LoVo (cell line): Measurements from ENCODE around the gene AKAP6.

Source experiments
- DNase-seq: peaks from one replicate; pipeline ENCODE4 v3.0.0-alpha.2; 2016; ENCODE audit warnings: low spot score

Gene AKAP6

DNA sequence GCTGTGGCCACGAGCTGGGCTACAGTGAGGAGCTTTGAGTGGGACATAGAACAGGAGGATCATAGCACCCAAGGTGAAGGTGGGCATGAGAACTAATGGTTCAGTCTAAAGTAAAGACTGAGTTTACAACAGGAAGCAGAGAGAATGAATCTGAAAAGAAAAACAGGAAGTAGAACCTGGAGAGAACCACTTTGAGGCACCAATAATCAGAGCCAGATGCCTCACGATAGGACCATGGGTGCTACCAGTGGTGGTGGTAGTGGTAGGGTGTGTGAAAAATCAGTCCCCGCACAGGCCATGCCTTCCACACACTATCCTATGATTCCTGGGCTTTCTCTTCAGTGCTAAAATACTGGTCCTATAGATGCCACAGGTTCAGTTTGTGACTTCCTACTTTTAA lies 293.6 kb downstream of the AKAP6 start:
- no peak for DNase-seq

- no peak for DNase-seq
These were observed 294.4 kb downstream of the AKAP6 start for GRCh38 chr14:32623300-32624093.

- DNase-seq = no peak
These were observed 296.1 kb downstream of the AKAP6 start for GRCh38 chr14:32625211-32625610.

DNA sequence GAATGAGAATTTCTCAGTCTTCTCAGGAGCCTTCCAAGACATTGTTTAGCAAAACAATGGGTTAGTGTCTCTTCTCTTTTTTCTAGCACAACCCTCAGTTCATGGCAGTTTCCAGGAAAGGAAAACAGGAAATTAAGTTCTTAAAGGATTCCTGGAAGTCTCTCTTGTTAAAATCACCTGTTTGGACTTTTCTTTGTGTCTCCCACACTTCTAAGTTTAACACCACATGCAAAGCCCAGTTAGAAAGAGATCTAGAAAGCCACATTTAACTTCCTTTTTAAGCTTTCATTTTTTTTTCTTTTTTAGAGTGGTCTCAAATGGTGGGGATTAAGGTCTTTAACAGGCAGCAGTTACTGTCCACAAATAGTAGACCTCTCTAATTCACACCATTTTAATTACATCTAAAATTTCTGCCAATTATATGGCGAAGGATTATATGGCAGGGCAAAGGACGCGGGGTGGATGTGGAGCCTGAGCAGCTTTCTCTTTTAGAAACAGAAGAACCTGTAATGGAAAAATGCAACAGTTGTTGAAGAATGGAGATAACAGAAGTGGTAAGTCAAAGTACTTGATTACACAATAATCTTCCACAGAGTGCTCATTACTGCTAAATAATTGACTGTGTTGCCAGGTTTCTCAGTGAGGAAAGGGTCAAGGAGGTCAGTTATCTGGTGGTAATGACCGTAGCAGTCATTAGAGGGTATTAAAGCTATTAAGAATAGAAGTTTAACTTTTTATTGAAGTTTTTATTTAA lies 298.6 kb downstream of the AKAP6 start:
- no peak for DNase-seq

DNA sequence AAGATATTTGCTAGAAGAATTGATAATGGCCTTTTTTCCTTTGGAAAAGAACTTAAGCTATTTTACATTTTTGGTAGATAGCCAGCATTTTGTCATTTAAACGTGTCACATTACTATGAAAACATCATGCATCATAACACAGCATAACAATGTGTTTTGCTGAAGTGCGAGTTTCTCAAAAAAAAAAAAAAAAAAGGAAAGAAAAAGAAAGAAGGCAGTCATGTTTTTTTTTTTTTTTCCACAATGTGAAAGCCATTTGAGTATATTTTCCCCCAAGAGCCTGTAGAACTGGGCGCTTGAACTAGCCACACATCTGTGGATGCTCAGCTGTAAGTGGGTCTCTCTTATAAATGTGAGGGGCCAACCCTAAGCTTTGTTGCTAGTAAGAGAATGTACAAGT lies 300.1 kb downstream of the AKAP6 start:
- DNase-seq = no peak

GRCh38 chr14:32630701-32631100 lies 301.6 kb downstream of the AKAP6 start:
- DNase-seq = no peak

DNA sequence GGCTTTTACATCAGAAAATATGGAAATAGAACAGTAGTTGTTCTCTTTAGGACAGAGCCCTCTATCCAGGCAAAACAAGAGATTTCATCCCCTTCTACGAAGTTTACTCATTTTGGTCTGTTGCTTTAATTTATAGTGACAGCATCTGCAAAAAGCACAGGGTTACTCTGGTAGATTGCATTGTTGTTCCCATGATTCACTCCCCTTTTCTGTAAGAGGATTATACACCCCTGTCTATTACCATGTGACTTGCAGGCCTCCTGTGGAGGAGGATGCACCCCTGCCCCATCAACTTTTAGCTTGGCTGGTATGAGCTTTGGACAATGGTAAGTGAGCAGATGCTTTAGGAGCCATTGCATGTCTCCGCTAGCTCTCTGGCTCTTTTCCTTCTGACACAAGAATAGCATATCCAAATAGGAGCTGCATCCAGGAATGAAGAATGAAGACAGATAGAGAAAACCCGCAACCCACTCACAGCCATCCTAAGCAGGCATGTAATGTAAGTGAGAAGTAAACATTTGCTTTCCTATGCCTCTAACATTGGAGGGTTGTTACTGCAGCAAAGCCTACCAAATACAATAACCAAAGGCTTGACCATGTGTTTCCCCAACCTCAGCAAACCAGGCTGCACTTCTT lies 304.2 kb downstream of the AKAP6 start:
- no peak for DNase-seq

- no peak for DNase-seq
These were observed 304.8 kb downstream of the AKAP6 start for GRCh38 chr14:32633930-32634329.

DNA sequence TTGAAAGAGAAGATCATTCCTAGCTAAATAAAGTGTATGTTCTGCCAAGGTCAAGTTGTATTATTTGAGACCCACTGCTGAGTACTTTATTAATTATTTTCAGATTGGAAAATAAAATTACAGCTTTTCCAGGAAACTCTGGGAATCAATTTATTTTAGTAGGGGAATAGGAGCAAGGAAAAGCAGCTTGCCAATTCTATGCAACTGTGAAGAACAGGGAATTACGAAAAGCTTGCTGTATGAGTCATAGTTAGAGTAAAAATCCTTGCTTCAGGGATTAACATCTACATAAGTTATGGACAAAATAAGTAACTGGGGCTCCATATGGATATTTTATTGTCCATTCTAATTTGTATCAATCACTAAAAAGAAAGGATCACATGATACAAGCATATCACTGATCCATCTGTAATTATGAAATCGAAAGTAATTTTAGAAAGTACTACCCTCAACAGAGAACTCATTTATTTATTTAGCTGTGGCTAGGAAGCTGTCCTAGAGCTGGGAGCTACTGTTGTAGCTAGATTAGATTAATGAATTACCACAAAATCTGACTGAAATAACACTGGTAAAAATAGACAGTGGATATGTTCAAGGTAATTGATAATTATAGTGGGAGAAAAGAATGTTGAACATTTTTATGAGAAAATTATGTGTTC lies 306.1 kb downstream of the AKAP6 start:
- DNase-seq = no peak

DNA sequence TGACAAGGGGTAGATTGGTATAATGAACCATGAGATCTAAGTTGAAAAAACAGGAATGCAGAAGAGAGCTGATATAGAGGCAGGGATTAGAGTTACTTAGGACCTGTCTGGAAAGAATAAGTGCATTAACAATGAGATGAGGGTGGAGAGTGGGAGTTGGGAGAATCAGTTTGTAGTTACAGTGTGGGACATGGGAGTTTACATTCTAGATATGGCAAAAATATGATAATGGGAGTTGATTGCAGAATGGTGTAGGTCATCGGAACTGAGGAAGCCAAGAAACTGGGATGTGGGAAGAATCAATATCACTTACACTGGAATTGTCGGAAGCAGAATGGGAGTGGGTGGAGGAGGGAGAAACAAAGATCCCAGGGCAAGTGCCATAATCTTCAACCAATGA lies 308.5 kb downstream of the AKAP6 start:
- no peak for DNase-seq

DNA sequence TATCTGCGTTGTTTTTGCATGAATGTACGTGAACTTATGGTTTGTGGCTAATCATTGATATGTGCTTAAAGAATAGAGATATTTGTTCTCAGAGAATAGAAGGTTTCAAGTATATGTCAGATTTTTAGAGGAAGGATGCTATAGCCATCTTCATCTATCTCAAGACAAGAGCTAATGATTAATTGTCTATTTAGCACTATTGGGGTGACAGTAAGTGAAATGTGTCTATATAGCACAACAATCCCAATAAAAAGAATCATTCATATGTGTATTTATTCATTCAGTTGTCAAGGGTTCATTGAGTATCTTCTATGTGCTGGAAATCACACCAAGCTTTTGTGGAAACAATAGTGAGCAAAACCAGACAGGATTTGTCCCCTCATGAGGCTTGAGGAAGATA lies 310.1 kb downstream of the AKAP6 start:
- no peak for DNase-seq

GRCh38 chr14:32645551-32645950 lies 316.5 kb downstream of the AKAP6 start:
- no peak for DNase-seq

DNA sequence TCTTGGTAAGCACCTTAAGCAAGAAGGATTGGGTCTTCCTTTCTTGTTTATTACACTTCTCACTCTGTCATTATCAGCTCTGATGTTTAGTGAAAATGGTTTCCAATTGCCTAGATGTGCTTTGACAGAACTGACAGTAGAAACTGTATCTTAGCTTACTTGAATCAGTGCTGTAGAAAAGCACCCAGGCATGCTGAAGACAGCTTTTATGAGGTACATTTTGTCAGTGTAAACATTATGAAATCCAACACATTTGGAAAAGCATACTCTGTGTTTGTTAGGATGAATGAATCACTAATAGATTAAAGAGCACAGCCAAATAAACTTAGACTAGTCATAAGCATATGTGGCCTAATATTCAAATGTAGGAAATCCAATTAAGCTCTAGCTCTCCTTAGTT lies 319.3 kb downstream of the AKAP6 start:
- no peak for DNase-seq

DNA sequence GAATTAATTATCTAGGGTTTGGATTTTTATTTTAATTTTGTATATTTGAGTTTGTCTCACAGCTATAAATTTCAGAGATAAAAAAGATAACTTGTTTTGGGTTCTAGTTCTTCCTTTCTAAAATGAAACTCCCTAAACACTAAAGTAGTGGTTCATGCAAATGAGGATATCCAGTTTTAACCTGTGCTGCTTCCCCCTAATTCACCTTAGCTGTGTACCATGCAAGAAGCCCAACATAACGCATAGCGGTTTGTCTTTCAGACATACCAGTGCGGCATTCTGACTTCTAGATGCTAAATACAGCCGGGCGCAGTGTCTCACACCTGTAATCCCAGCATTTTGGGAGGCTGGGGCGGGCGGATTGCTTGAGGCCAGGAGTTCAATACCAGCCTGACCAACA lies 320.9 kb downstream of the AKAP6 start:
- DNase-seq = no peak

- DNase-seq = no peak
These were observed 321.6 kb downstream of the AKAP6 start for GRCh38 chr14:32650665-32651064.

DNA sequence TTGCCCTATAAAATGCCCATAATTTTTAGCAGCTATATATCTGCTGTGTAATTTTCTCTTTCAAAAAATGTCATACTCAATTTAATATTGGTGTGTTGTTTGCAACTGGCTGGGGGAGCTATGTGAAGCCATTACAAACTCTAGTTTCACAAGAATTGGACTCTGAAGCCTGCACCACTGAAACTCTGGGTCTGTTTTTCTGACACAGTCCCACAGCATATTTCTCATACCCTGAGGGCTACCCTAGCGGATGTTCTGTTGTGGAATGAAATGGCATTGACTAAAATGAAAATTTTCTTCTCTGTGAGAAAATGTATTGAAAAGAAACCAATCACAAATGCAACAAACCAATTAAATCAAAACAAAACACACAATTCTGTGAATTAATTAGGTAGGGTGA lies 325.0 kb downstream of the AKAP6 start:
- DNase-seq = no peak

DNA sequence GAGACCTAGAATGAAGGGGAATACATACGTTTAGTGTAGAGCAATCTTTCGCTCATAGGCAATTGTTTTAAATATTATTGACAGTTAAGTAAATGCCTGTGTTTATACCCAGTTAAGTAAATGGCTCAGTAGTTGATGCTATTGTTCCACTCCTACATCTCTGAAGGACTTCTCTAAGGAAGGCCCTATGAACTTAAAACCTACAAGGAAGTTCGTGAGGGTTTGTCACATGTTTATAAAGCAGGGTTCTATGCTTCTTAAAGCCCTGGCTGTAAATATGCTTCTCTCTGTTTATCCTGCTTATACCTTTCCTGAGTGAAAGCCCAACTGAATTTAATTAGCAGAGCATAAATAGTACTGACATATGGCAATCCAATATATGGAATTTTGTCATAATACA lies 327.5 kb downstream of the AKAP6 start:
- DNase-seq = no peak

GRCh38 chr14:32657081-32657480 lies 328.0 kb downstream of the AKAP6 start:
- DNase-seq = no peak

DNA sequence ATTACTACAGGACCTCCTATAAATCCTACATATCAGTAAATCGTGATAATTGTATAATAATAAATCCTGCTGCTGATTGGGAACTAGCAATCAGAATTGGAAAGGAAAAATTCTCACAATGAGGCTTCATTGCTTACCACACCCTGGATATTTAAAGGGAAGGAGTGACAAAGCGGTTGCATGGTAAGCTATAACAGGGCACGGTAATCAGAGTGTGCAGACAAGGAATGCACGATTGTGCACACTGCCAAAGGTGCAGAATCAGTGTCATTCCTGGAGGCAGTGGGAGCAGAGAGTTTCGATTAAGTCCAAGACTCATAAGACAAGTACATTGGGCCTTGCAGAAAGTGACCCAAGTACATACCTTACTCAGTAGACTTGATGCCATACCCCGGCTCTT lies 332.1 kb downstream of the AKAP6 start:
- DNase-seq = no peak

DNA sequence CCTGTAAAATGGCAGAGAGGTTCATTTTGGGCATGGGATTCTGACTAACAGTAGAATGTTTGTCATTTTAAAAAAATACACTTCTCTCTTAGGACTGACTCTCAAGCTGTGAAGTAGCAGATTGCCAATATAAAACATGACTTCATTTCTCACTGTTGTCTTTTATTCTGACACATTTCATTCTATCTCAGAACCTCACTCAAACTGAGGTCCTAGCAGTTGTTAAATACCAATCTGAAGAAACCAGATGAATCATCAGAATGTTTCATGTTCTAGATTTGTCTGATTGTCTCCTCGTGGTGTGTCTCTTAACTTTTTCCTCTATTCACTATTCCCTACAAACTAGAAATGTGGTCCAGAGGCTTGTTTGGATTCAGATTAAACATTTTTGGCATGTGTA lies 333.1 kb downstream of the AKAP6 start:
- DNase-seq = no peak

GRCh38 chr14:32666308-32666707 lies 337.2 kb downstream of the AKAP6 start:
- no peak for DNase-seq

DNA sequence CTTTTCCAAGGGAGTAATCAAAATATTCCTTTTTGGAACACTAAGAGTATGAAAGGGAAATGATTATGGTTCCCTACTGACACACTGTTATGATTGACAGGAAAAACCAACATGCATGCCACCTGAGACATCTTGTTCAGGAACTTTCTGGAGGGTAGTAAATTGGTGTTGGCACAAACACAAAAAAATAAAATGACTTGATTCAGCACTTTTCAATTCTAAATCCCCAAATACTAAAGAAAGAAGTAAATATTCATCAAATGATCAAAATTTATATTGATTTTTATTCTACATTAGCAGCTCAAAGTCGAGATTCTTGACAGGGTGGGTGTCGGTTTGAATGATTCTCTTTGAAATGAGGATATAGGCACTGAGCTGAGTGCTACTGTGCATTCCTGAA lies 338.2 kb downstream of the AKAP6 start:
- no peak for DNase-seq

- DNase-seq = no peak
These were observed 338.7 kb downstream of the AKAP6 start for GRCh38 chr14:32667791-32668190.
